H9 (cell line): Measurements from ENCODE around the gene ZNF784. TPM values are rescaled to one million over a fixed set of nuclear protein-coding genes. Genes with fewer than 3 reads are reported as not detected.

Experiments
- DNase-seq: peaks from one replicate; pipeline ENCODE4 v3.0.0-alpha.2; 2017
- H2AFZ ChIP-seq: one replicate; pipeline ENCODE4 v1.6.1; 2013; ENCODE audit warnings: mild to moderate bottlenecking, low read length, control low read depth, moderate library complexity
- H2AK5ac ChIP-seq: 2 replicates; pipeline ENCODE4 v1.6.1; 2013; ENCODE audit warnings: low read length, control low read depth, mixed read lengths; ENCODE audit not compliant: insufficient read length
- H2BK120ac ChIP-seq: one replicate; pipeline ENCODE4 v1.6.1; 2013; ENCODE audit warnings: low read depth, mild to moderate bottlenecking, low read length, control low read depth, inconsistent platforms; ENCODE audit not compliant: poor library complexity, severe bottlenecking
- H2BK12ac ChIP-seq: 2 replicates; pipeline ENCODE4 v1.6.1; 2013; ENCODE audit warnings: low read length, control low read depth, mixed read lengths, low read depth; ENCODE audit not compliant: insufficient read length
- H2BK15ac ChIP-seq: 2 replicates; pipeline ENCODE4 v1.6.1; 2013; ENCODE audit warnings: low read depth, low read length, control low read depth
- H2BK20ac ChIP-seq: one replicate; pipeline ENCODE4 v1.6.1; 2013; ENCODE audit warnings: low read depth, mild to moderate bottlenecking, low read length, control low read depth, inconsistent platforms; ENCODE audit not compliant: poor library complexity, severe bottlenecking
- H2BK5ac ChIP-seq: 2 replicates; pipeline ENCODE4 v1.6.1; 2013; ENCODE audit warnings: low read length, control low read depth, mixed read lengths; ENCODE audit not compliant: insufficient read length
- H3K14ac ChIP-seq: 2 replicates; pipeline ENCODE4 v1.6.1; 2013; ENCODE audit warnings: low read length, control low read depth; ENCODE audit not compliant: insufficient read depth
- H3K18ac ChIP-seq: 2 replicates; pipeline ENCODE4 v1.6.1; 2013; ENCODE audit warnings: low read depth, mild to moderate bottlenecking, mixed read lengths, low read length, control low read depth; ENCODE audit not compliant: insufficient read length
- H3K23ac ChIP-seq: 2 replicates; pipeline ENCODE4 v1.6.1; 2013; ENCODE audit warnings: low read length, control low read depth, mixed read lengths, low read depth; ENCODE audit not compliant: insufficient read length
- H3K23me2 ChIP-seq: 2 replicates; pipeline ENCODE4 v1.6.1; 2013; ENCODE audit warnings: low read depth, mild to moderate bottlenecking, mixed read lengths, low read length, control low read depth; ENCODE audit not compliant: insufficient read length, poor library complexity, severe bottlenecking
- H3K27ac ChIP-seq: 2 replicates; pipeline ENCODE4 v1.5.1; 2013; ENCODE audit warnings: low read length, control low read depth, mixed read lengths, low read depth; ENCODE audit not compliant: insufficient read length
- H3K27me3 ChIP-seq: 2 replicates; pipeline ENCODE4 v1.6.1; 2013; ENCODE audit warnings: low read length, control low read depth, inconsistent platforms; ENCODE audit not compliant: insufficient read depth
- H3K4ac ChIP-seq: 2 replicates; pipeline ENCODE4 v1.6.1; 2013; ENCODE audit warnings: low read depth, mild to moderate bottlenecking, control low read depth, inconsistent platforms, low read length, moderate library complexity
- H3K4me1 ChIP-seq: 2 replicates; pipeline ENCODE4 v1.6.1; 2013; ENCODE audit warnings: low read length, control low read depth, inconsistent platforms; ENCODE audit not compliant: insufficient read depth
- H3K4me2 ChIP-seq: 2 replicates; pipeline ENCODE4 v1.6.1; 2013; ENCODE audit warnings: low read length, control low read depth, mixed read lengths; ENCODE audit not compliant: insufficient read length, insufficient read depth
- H3K56ac ChIP-seq: 2 replicates; pipeline ENCODE4 v1.6.1; 2013; ENCODE audit warnings: low read depth, mild to moderate bottlenecking, mixed read lengths, low read length, control low read depth; ENCODE audit not compliant: insufficient read length
- H3K79me1 ChIP-seq: 2 replicates; pipeline ENCODE4 v1.6.1; 2013; ENCODE audit warnings: low read depth, mild to moderate bottlenecking, moderate library complexity, low read length, control low read depth, inconsistent platforms; ENCODE audit not compliant: insufficient read depth, poor library complexity, severe bottlenecking
- H3K79me2 ChIP-seq: 2 replicates; pipeline ENCODE4 v1.6.1; 2013; ENCODE audit warnings: low read length, control low read depth, inconsistent platforms; ENCODE audit not compliant: insufficient read depth
- H3K9ac ChIP-seq: 2 replicates; pipeline ENCODE4 v1.6.1; 2013; ENCODE audit warnings: low read length, control low read depth, mixed read lengths; ENCODE audit not compliant: insufficient read length; ENCODE audit errors: extremely low read depth
- H3K9me3 ChIP-seq: one replicate; pipeline ENCODE4 v1.6.1; 2013; ENCODE audit warnings: low read depth, low read length, inconsistent platforms; ENCODE audit not compliant: control insufficient read depth
- H3T11ph ChIP-seq: one replicate; pipeline ENCODE4 v1.6.1; 2013; ENCODE audit warnings: mild to moderate bottlenecking, low read length, control low read depth, inconsistent platforms
- H4K20me1 ChIP-seq: one replicate; pipeline ENCODE4 v1.6.1; 2013; ENCODE audit not compliant: control insufficient read depth, insufficient read length, insufficient read depth
- H4K5ac ChIP-seq: 2 replicates; pipeline ENCODE4 v1.6.1; 2013; ENCODE audit warnings: low read depth, mild to moderate bottlenecking, mixed read lengths, low read length, control low read depth; ENCODE audit not compliant: insufficient read length
- H4K8ac ChIP-seq: replicated peaks from 2 replicates; pipeline ENCODE4 v1.6.1; 2013; ENCODE audit warnings: low read length, control low read depth, mixed read lengths, low read depth; ENCODE audit not compliant: insufficient read length
- H4K91ac ChIP-seq: 2 replicates; pipeline ENCODE4 v1.6.1; 2013; ENCODE audit warnings: low read depth, mild to moderate bottlenecking, moderate library complexity, mixed read lengths, low read length, control low read depth; ENCODE audit not compliant: insufficient read length
- H3K27ac Mint-ChIP-seq, 3 experiments: 2 replicates in 2 of 3; 3 replicates in 1 of 3; pipeline ENCODE4 v1.8.0; 2020 to 2021; ENCODE audit warnings: mixed read lengths in 3 of 3, mild to moderate bottlenecking in 1 of 3, moderate library complexity in 1 of 3
- H3K27me3 Mint-ChIP-seq: 2 replicates; pipeline ENCODE4 v1.8.0; 2021; ENCODE audit warnings: low read depth, mild to moderate bottlenecking, moderate library complexity, mixed read lengths
- H3K36me3 Mint-ChIP-seq, 3 experiments: 2 replicates in 2 of 3; 3 replicates in 1 of 3; pipeline ENCODE4 v1.8.0; 2020 to 2021; ENCODE audit warnings: low read depth in 3 of 3, mixed read lengths in 3 of 3; ENCODE audit not compliant: insufficient read depth in 1 of 3
- H3K4me1 Mint-ChIP-seq, 2 experiments: 2 replicates each; pipeline ENCODE4 v1.8.0; 2020; ENCODE audit warnings: mixed read lengths in 2 of 2
- H3K4me3 Mint-ChIP-seq, 2 experiments: 2 replicates in 1 of 2; 3 replicates in 1 of 2; pipeline ENCODE4 v1.8.0; 2020 to 2021; ENCODE audit warnings: mild to moderate bottlenecking in 2 of 2, mixed read lengths in 2 of 2, moderate library complexity in 1 of 2
- H3K9me3 Mint-ChIP-seq, 2 experiments: 2 replicates in 1 of 2; 3 replicates in 1 of 2; pipeline ENCODE4 v1.8.0; 2020; ENCODE audit warnings: mild to moderate bottlenecking in 2 of 2, mixed read lengths in 2 of 2, moderate library complexity in 1 of 2
- CTCF ChIP-seq: fragments of 200-600 bp; sonication (generic); conservative IDR thresholded peaks from 3 replicates; pipeline ENCODE4 v1.8.0; 2021; ENCODE audit warnings: antibody characterized with exemption, mild to moderate bottlenecking
- WGBS: extraction: QIAGEN DNeasy Blood & Tissue Kit; methylation state at CpG from one replicate; pipeline ENCODE4 v1.1.7; 2013; ENCODE audit warnings: missing lambda C conversion rate, low lambda C conversion rate, mixed read lengths; ENCODE audit not compliant: insufficient read length; ENCODE audit errors: extremely low coverage; 5-methylcytosine and 5-hydroxymethylcytosine counted together
- total RNA-seq: library from RNA; stranded (reverse); gene quantifications from 2 replicates; pipeline ENCODE4 v1.2.1, GENCODE V29; 2021

Gene ZNF784
- total RNA-seq, 1 experiment from 2014 or later, result 10.7 TPM

- H3K9me3 ChIP-seq, result no peaks in the 10 kb centered on the region
- H3K9me3 Mint-ChIP-seq, result no peaks in the 10 kb centered on the region
- H3K27ac ChIP-seq, result no peak overlapping the region
- no peak overlapping the region for H2BK5ac ChIP-seq
- no peak overlapping the region for H2AK5ac ChIP-seq
- no peak overlapping the region for H2AFZ ChIP-seq
- H4K8ac ChIP-seq, result no peak overlapping the region
- no peak overlapping the region for H3K4me3 Mint-ChIP-seq
- no peak overlapping the region for H3K27ac Mint-ChIP-seq
- H3K4me1 ChIP-seq, result no peaks in the 10 kb centered on the region
- no peaks in the 10 kb centered on the region for H3K27me3 ChIP-seq
- H2BK120ac ChIP-seq, result no peak overlapping the region
- H3K4me1 Mint-ChIP-seq, result peaks cover 0 to 2% of the 10 kb centered on the region in 2 experiments; a peak in 1 of 4 replicates
- no peak overlapping the region for H3K4me2 ChIP-seq
- H3K14ac ChIP-seq, result no peak overlapping the region
- H3T11ph ChIP-seq, result no peak overlapping the region
- H4K91ac ChIP-seq, result no peak overlapping the region
- H3K79me1 ChIP-seq, result no peaks in the 10 kb centered on the region
- no peak overlapping the region for H3K18ac ChIP-seq
- peaks cover 12 to 39% (median 34%) of the 10 kb centered on the region in 3 experiments for H3K36me3 Mint-ChIP-seq
- no peak overlapping the region for H3K23ac ChIP-seq
- no peak overlapping the region for H4K5ac ChIP-seq
- no peak overlapping the region for H3K9ac ChIP-seq
- TF ChIP-seq CTCF, result no peak
- H3K23me2 ChIP-seq, result no peaks in the 10 kb centered on the region
- no peak overlapping the region for H2BK12ac ChIP-seq
- H3K79me2 ChIP-seq, result 0 out of 2 replicates have a peak, but pooled peaks cover 1% of the 10 kb centered on the region
- no peak overlapping the region for H2BK15ac ChIP-seq
- no peak overlapping the region for H3K4ac ChIP-seq
- H3K27me3 Mint-ChIP-seq, result peaks cover 2% of the 10 kb centered on the region
- H3K56ac ChIP-seq, result no peak overlapping the region
- H4K20me1 ChIP-seq, result no peaks in the 10 kb centered on the region
- H2BK20ac ChIP-seq, result no peak overlapping the region
- no peak for DNase-seq
- WGBS, result no CpG with 5 or more reads among the region's 98 CpGs
Measured at GRCh38 chr19:55614711-55615542, 9.4 kb downstream of the ZNF784 start.
